PC-9 (cell line): Measurements from ENCODE around the gene CRISPLD2. TPM values are rescaled to one million over a fixed set of nuclear protein-coding genes. Genes with fewer than 3 reads are reported as not detected.
"Not testable (repeated sequence)": the region's sequence is repeated elsewhere in the genome, so short reads cannot be mapped to it uniquely, and the experiment has no call there.

Experiments used
- BruUV-seq: library from RNA; stranded (reverse); fragments of 400-500 nt; replicated peaks from 2 replicates; lab custom pipeline; 2021; lab: Mats Ljungman, UMichigan
- CTCF ChIA-PET: fragments of 300-600 bp; sonication (Branson Sonifier 250); formaldehyde crosslinking; loops from one replicate; lab custom pipeline; 2022; ENCODE audit warnings: antibody characterized with exemption; lab: Charles Lee
- POLR2A ChIA-PET: fragments of 300-600 bp; sonication (Branson Sonifier 250); formaldehyde crosslinking; loops from one replicate; lab custom pipeline; 2022; ENCODE audit warnings: antibody characterized with exemption; ENCODE audit not compliant: unreplicated experiment; lab: Charles Lee
- DNase-seq, 2 experiments: peaks; one replicate each; pipeline versions ENCODE4 v3.0.0 to v3.0.0-alpha.2; 2015 to 2022; ENCODE audit warnings: mixed read lengths in 1 of 2
- H2AFZ ChIP-seq: fragments of 200-600 bp; sonication (generic); 2 replicates; pipeline ENCODE4 v1.8.1; 2017; ENCODE audit warnings: antibody characterized with exemption
- H3F3A ChIP-seq: fragments of 200-600 bp; sonication (generic); 2 replicates; pipeline ENCODE4 v1.8.1; 2017; ENCODE audit warnings: antibody characterized with exemption, mild to moderate bottlenecking, low read depth; ENCODE audit not compliant: insufficient read depth
- H3K27ac ChIP-seq: fragments of 200-600 bp; sonication (generic); 2 replicates; pipeline ENCODE4 v1.6.1; 2016; ENCODE audit warnings: mixed run types
- H3K27me3 ChIP-seq: fragments of 200-600 bp; sonication (generic); 2 replicates; pipeline ENCODE4 v1.6.1; 2016; ENCODE audit warnings: low read depth, mixed run types; ENCODE audit not compliant: insufficient read depth
- H3K36me3 ChIP-seq: fragments of 200-600 bp; sonication (generic); 2 replicates; pipeline ENCODE4 v1.6.1; 2016; ENCODE audit warnings: low read depth, mixed run types
- H3K4me1 ChIP-seq: fragments of 200-600 bp; sonication (generic); replicated peaks from 2 replicates; pipeline ENCODE4 v1.6.1; 2016; ENCODE audit warnings: mixed run types; ENCODE audit not compliant: insufficient read depth
- H3K4me2 ChIP-seq: fragments of 200-600 bp; sonication (generic); 2 replicates; pipeline ENCODE4 v1.6.1; 2017; ENCODE audit warnings: mixed run types
- H3K4me3 ChIP-seq: fragments of 200-600 bp; sonication (generic); 2 replicates; pipeline ENCODE4 v1.6.1; 2016; ENCODE audit warnings: mixed run types
- H3K79me2 ChIP-seq: fragments of 200-600 bp; sonication (generic); 2 replicates; pipeline ENCODE4 v1.6.1; 2017; ENCODE audit warnings: low read depth, mixed run types
- H3K9me2 ChIP-seq: fragments of 200-600 bp; sonication (generic); 2 replicates; pipeline ENCODE4 v1.8.1; 2017; ENCODE audit warnings: mild to moderate bottlenecking; ENCODE audit not compliant: insufficient read depth
- H3K9me3 ChIP-seq: fragments of 200-600 bp; sonication (generic); 2 replicates; pipeline ENCODE4 v1.8.1; 2016; ENCODE audit warnings: low read depth; ENCODE audit not compliant: insufficient read depth
- H4K20me1 ChIP-seq: fragments of 200-600 bp; sonication (generic); 2 replicates; pipeline ENCODE4 v1.8.1; 2017; ENCODE audit not compliant: insufficient read depth
- CTCF ChIP-seq: fragments of 200-600 bp; sonication (generic); conservative IDR thresholded peaks from 2 replicates; pipeline ENCODE4 v1.6.1; 2017; ENCODE audit warnings: mixed run types, antibody characterized with exemption, mild to moderate bottlenecking, moderate library complexity
- EZH2 ChIP-seq: fragments of 200-600 bp; sonication (generic); IDR thresholded peaks from 2 replicates; pipeline ENCODE4 v1.8.0; 2017; ENCODE audit warnings: antibody characterized with exemption, low read depth
- intact Hi-C: fragments of 100-400 bp; cut with micrococcal nuclease; formaldehyde crosslinking; loops from one replicate; pipeline ENCODE4 v1.10.0; 2022; ENCODE audit not compliant: unreplicated experiment
- total RNA-seq: library from RNA; stranded (reverse); gene quantifications from 2 replicates; pipeline ENCODE4 v1.2.3, GENCODE V29; 2021

CRISPLD2 gene
- total RNA-seq, 1 experiment from 2014 or later = 18.6 TPM

GRCh38 chr16:84828322-84828721, 8.5 kb downstream of the CRISPLD2 start:
- Histone ChIP-seq H3K4me1 (peaks cover 14% of the 10 kb centered on the region), H3K27me3 (no peaks in the 10 kb centered on the region), H3K36me3 (no peaks in the 10 kb centered on the region), H3K4me2 (peak overlapping the region; percentile 45), H4K20me1 (no peaks in the 10 kb centered on the region), H3K9me2 (no peaks in the 10 kb centered on the region), H3K9me3 (no peaks in the 10 kb centered on the region), H3K79me2 (no peaks in the 10 kb centered on the region), H3K4me3 (no peak overlapping the region), H3K27ac (no peak overlapping the region), H2AFZ (no peak overlapping the region), H3F3A (peaks cover 19% of the 10 kb centered on the region; the same call in 1 of the 2 replicates)
- TF ChIP-seq CTCF (no peak), EZH2 (no peak)
- intact Hi-C loops = no loop called here
- BruUV-seq = no TSS peak
- CTCF ChIA-PET = no interaction called here
- no peak for DNase-seq
- POLR2A ChIA-PET = no interaction called here

- no peak overlapping the region for H3K4me2 ChIP-seq
- TF ChIP-seq CTCF (no peak), EZH2 (no peak)
- H3K4me1 ChIP-seq = peaks cover 14% of the 10 kb centered on the region
- intact Hi-C loops = no loop called here
- no peaks in the 10 kb centered on the region for H3K79me2 ChIP-seq
- no peak for DNase-seq
- no peak overlapping the region for H2AFZ ChIP-seq
- no peak overlapping the region for H3K27ac ChIP-seq
- H4K20me1 ChIP-seq = no peaks in the 10 kb centered on the region
- ChIA-PET CTCF (no interaction called here), POLR2A (no interaction called here)
- peaks cover 19% of the 10 kb centered on the region; the same call in 1 of the 2 replicates for H3F3A ChIP-seq
- H3K4me3 ChIP-seq = no peak overlapping the region
- H3K9me2 ChIP-seq = no peaks in the 10 kb centered on the region
- H3K9me3 ChIP-seq = no peaks in the 10 kb centered on the region
- H3K36me3 ChIP-seq = no peaks in the 10 kb centered on the region
- H3K27me3 ChIP-seq = no peaks in the 10 kb centered on the region
- no TSS peak for BruUV-seq
These were observed 9.6 kb downstream of the CRISPLD2 start for GRCh38 chr16:84829168-84829965.

- no peaks in the 10 kb centered on the region for H3K79me2 ChIP-seq
- H3K27me3 ChIP-seq = no peaks in the 10 kb centered on the region
- no peak overlapping the region for H3K4me2 ChIP-seq
- peaks cover 14% of the 10 kb centered on the region for H3K4me1 ChIP-seq
- no peak overlapping the region for H3K4me3 ChIP-seq
- H4K20me1 ChIP-seq = no peaks in the 10 kb centered on the region
- DNase-seq = no peak
- H3K36me3 ChIP-seq = no peaks in the 10 kb centered on the region
- no peak overlapping the region for H2AFZ ChIP-seq
- CTCF ChIA-PET = no interaction called here
- no peaks in the 10 kb centered on the region for H3K9me3 ChIP-seq
- no peak overlapping the region for H3K27ac ChIP-seq
- no TSS peak for BruUV-seq
- no peaks in the 10 kb centered on the region for H3K9me2 ChIP-seq
- peaks cover 19% of the 10 kb centered on the region; the same call in 1 of the 2 replicates for H3F3A ChIP-seq
- intact Hi-C loops = no loop called here
- TF ChIP-seq EZH2 (no peak), CTCF (no peak)
- POLR2A ChIA-PET = interaction anchor here (0.7 kb wide), 1 partner anchor 23 kb away, joined by 6 read pairs; no protein-coding TSS in a partner anchor
These were observed 11.1 kb downstream of the CRISPLD2 start for GRCh38 chr16:84830765-84831384.

GRCh38 chr16:84831728-84832127, 11.9 kb downstream of the CRISPLD2 start:
- H3K27me3 ChIP-seq, DNase-seq, intact Hi-C loops, H3K36me3 ChIP-seq, H3K79me2 ChIP-seq, BruUV-seq, H3K9me3 ChIP-seq, H2AFZ ChIP-seq, H3K4me3 ChIP-seq, H3K9me2 ChIP-seq, H3K27ac ChIP-seq, H3K4me2 ChIP-seq, H4K20me1 ChIP-seq, CTCF ChIA-PET: not testable (repeated sequence)
- H3F3A ChIP-seq = peaks cover 19% of the 10 kb centered on the region; the same call in 1 of the 2 replicates
- peaks cover 14% of the 10 kb centered on the region for H3K4me1 ChIP-seq
- POLR2A ChIA-PET = interaction anchor here (0.7 kb wide), 1 partner anchor 24 kb away, joined by 6 read pairs; no protein-coding TSS in a partner anchor
